Nephron progenitor cell (in vitro differentiated cells): Measurements from ENCODE around the gene LCN15.
A peak's percentile ranks its signal among the peaks of the same experiment; 100 is the strongest.
"Not testable (repeated sequence)": the region's sequence is repeated elsewhere in the genome, so short reads cannot be mapped to it uniquely, and the experiment has no call there.

Source experiments
- DNase-seq: peaks from one replicate; pipeline ENCODE4 v3.0.0; 2021
- H3K27ac Mint-ChIP-seq: 2 replicates; pipeline ENCODE4 v1.8.0; 2021; ENCODE audit warnings: mild to moderate bottlenecking, moderate library complexity, mixed read lengths
- H3K27me3 Mint-ChIP-seq: 2 replicates; pipeline ENCODE4 v1.8.0; 2021; ENCODE audit warnings: mild to moderate bottlenecking, low read depth, mixed read lengths; ENCODE audit not compliant: poor library complexity
- H3K36me3 Mint-ChIP-seq: 2 replicates; pipeline ENCODE4 v1.8.0; 2021; ENCODE audit warnings: low read depth, mixed read lengths
- H3K4me1 Mint-ChIP-seq: 2 replicates; pipeline ENCODE4 v1.8.0; 2021; ENCODE audit warnings: mixed read lengths
- H3K4me3 Mint-ChIP-seq: 2 replicates; pipeline ENCODE4 v1.8.0; 2021; ENCODE audit warnings: mild to moderate bottlenecking, moderate library complexity, mixed read lengths
- H3K9me3 Mint-ChIP-seq: 2 replicates; pipeline ENCODE4 v1.8.0; 2021; ENCODE audit warnings: mild to moderate bottlenecking, moderate library complexity, mixed read lengths
- TF ChIP-seq, protein P1 (sequence below): fragments of 200-600 bp; sonication (generic); IDR thresholded peaks from 2 replicates; pipeline ENCODE4 v1.5.0; 2021; ENCODE audit warnings: antibody characterized with exemption

Gene LCN15

GRCh38 chr9:136761545-136761981 is 2.8 kb downstream of the LCN15 start:
- Mint-ChIP-seq H3K27me3 (peaks cover 3% of the 10 kb centered on the region), H3K36me3 (no peaks in the 10 kb centered on the region), H3K4me1 (peaks cover 27% of the 10 kb centered on the region), H3K9me3 (peaks cover under 1% of the 10 kb centered on the region), H3K4me3 (no peak overlapping the region), H3K27ac (no peak overlapping the region)
- TF ChIP-seq, protein P1, sequence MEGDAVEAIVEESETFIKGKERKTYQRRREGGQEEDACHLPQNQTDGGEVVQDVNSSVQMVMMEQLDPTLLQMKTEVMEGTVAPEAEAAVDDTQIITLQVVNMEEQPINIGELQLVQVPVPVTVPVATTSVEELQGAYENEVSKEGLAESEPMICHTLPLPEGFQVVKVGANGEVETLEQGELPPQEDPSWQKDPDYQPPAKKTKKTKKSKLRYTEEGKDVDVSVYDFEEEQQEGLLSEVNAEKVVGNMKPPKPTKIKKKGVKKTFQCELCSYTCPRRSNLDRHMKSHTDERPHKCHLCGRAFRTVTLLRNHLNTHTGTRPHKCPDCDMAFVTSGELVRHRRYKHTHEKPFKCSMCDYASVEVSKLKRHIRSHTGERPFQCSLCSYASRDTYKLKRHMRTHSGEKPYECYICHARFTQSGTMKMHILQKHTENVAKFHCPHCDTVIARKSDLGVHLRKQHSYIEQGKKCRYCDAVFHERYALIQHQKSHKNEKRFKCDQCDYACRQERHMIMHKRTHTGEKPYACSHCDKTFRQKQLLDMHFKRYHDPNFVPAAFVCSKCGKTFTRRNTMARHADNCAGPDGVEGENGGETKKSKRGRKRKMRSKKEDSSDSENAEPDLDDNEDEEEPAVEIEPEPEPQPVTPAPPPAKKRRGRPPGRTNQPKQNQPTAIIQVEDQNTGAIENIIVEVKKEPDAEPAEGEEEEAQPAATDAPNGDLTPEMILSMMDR: no peak
- no peak for DNase-seq

- not testable (repeated sequence) for H3K27me3 Mint-ChIP-seq, H3K9me3 Mint-ChIP-seq, H3K36me3 Mint-ChIP-seq, H3K4me3 Mint-ChIP-seq
- peak; percentile 72 for DNase-seq
- TF ChIP-seq, protein P1: peak; percentile 51
- H3K4me1 Mint-ChIP-seq: peaks cover 25% of the 10 kb centered on the region
- H3K27ac Mint-ChIP-seq: peak overlapping the region; percentile 81
Measured at GRCh38 chr9:136760834-136761544, 3.3 kb downstream of the LCN15 start.

- no peak for DNase-seq
- H3K27ac Mint-ChIP-seq: no peak overlapping the region
- no peak overlapping the region for H3K4me3 Mint-ChIP-seq
- peaks cover 3% of the 10 kb centered on the region for H3K27me3 Mint-ChIP-seq
- H3K9me3 Mint-ChIP-seq: peaks cover 12% of the 10 kb centered on the region
- no peaks in the 10 kb centered on the region for H3K36me3 Mint-ChIP-seq
- TF ChIP-seq, protein P1: no peak
- peaks cover 19% of the 10 kb centered on the region for H3K4me1 Mint-ChIP-seq
Measured at GRCh38 chr9:136760424-136760823, 3.9 kb downstream of the LCN15 start.

DNA sequence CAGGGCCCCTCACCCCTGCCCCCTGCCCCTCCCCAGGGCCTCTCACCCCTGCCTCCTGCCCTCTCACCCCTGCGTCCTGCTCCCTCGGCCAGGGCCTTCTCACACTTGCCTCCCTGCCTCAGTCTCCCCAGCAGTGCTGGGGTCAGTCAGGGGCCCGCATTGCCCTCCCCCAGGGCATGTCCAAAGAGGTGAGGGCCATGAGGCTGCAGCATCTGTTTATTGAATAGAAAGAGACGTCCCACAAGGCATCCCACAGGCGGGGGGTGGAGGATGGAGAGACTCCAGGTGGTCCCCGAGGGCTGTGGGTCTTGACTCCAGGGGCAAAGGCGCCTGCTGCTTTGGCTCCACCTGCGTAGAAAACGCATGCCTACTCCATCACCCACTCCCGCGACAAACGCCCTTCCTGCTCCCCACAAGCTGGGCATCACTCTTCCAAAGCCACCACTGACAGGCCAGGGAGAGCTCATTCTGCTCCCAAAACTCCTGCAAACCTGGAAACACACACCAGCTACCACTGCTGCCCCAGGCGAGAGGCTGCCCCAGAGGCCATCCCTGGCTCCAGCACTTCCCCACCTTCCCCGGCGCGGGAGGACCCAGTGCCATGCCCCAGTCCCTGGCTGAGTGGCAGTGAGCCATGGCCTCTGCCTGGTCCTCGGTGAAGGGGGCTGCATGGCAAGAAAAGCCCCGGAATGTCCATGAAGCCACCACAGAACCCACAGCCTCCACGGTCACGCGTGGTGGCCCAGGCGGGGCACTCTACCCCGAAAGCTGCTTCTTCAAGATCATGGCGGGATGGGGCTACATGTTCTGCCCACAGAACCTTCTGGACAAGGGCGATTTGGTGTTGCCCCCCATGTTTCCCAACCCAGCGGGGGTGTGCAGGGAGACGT is 4.6 kb downstream of the LCN15 start:
- H3K4me3 Mint-ChIP-seq: no peak overlapping the region
- peaks cover 13% of the 10 kb centered on the region for H3K9me3 Mint-ChIP-seq
- H3K36me3 Mint-ChIP-seq: no peaks in the 10 kb centered on the region
- DNase-seq: no peak
- TF ChIP-seq, protein P1: no peak
- H3K27me3 Mint-ChIP-seq: peaks cover 3% of the 10 kb centered on the region
- peak overlapping the region; percentile 32 for H3K27ac Mint-ChIP-seq
- peaks cover 19% of the 10 kb centered on the region for H3K4me1 Mint-ChIP-seq

- peaks cover 13% of the 10 kb centered on the region for H3K9me3 Mint-ChIP-seq
- no peak overlapping the region for H3K4me3 Mint-ChIP-seq
- H3K36me3 Mint-ChIP-seq: no peaks in the 10 kb centered on the region
- TF ChIP-seq, protein P1: no peak
- DNase-seq: no peak
- H3K27ac Mint-ChIP-seq: no peak overlapping the region
- peaks cover 19% of the 10 kb centered on the region for H3K4me1 Mint-ChIP-seq
- peaks cover 3% of the 10 kb centered on the region for H3K27me3 Mint-ChIP-seq
Measured at GRCh38 chr9:136759001-136759400, 5.3 kb downstream of the LCN15 start.
